Choroid plexus epithelial cell (primary cell): Measurements from ENCODE around the gene PDE2A.

ENCODE experiments used
- DNase-seq: peaks from one replicate; pipeline ENCODE4 v3.0.0-alpha.2; 2010; ENCODE audit warnings: low read depth
- H3K4me3 ChIP-seq: 2 replicates; pipeline ENCODE4 v1.5.1; 2011; ENCODE audit warnings: low read depth, mild to moderate bottlenecking, control low read depth, low read length, moderate library complexity
- TF ChIP-seq, protein P1 (sequence below): conservative IDR thresholded peaks from 2 replicates; pipeline ENCODE4 v1.5.1; 2011; ENCODE audit warnings: low read depth, mild to moderate bottlenecking, control low read depth, inconsistent platforms, low read length, moderate library complexity

The PDE2A gene

DNA sequence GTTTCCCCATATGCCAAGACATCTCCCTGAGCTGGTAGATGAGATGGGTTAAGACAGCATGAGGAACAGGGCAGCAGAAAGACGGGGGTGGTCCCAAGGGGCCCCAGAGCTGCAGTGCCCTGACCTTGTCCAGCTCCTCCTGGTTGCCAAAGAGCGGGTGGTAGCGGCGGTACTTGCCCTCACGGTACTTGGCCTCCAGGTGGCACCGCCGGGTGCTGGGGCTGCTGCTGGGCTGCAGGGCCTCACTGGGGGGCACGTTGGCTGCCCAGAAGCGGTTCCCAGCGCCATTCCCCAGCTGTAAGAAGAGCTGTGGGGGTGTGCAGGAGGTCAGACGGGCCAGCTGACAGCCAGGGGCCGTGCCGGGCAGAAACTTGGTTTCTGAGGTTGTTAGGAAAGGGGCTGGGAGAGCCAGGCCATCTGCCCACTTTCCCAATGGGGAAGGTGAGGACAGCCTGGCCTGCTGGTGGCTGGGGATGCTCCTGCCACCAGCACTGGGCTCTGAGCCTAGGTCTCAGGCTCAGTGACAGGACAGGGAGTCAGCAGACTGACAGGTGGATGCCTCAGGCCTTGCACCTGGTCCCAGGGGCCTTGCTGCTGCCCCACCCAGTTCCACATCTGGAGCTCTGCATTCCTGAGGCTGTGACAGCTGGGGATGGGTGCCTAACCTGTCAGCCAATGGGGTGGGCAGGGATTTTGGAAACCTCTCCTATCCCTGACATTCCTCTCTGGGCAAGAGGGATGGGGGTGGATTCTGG, 30.0 kb upstream of the PDE2A start:
- TF ChIP-seq, protein P1, sequence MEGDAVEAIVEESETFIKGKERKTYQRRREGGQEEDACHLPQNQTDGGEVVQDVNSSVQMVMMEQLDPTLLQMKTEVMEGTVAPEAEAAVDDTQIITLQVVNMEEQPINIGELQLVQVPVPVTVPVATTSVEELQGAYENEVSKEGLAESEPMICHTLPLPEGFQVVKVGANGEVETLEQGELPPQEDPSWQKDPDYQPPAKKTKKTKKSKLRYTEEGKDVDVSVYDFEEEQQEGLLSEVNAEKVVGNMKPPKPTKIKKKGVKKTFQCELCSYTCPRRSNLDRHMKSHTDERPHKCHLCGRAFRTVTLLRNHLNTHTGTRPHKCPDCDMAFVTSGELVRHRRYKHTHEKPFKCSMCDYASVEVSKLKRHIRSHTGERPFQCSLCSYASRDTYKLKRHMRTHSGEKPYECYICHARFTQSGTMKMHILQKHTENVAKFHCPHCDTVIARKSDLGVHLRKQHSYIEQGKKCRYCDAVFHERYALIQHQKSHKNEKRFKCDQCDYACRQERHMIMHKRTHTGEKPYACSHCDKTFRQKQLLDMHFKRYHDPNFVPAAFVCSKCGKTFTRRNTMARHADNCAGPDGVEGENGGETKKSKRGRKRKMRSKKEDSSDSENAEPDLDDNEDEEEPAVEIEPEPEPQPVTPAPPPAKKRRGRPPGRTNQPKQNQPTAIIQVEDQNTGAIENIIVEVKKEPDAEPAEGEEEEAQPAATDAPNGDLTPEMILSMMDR, result peak; percentile 31
- DNase-seq, result no peak
- no peak overlapping the region for H3K4me3 ChIP-seq

DNA sequence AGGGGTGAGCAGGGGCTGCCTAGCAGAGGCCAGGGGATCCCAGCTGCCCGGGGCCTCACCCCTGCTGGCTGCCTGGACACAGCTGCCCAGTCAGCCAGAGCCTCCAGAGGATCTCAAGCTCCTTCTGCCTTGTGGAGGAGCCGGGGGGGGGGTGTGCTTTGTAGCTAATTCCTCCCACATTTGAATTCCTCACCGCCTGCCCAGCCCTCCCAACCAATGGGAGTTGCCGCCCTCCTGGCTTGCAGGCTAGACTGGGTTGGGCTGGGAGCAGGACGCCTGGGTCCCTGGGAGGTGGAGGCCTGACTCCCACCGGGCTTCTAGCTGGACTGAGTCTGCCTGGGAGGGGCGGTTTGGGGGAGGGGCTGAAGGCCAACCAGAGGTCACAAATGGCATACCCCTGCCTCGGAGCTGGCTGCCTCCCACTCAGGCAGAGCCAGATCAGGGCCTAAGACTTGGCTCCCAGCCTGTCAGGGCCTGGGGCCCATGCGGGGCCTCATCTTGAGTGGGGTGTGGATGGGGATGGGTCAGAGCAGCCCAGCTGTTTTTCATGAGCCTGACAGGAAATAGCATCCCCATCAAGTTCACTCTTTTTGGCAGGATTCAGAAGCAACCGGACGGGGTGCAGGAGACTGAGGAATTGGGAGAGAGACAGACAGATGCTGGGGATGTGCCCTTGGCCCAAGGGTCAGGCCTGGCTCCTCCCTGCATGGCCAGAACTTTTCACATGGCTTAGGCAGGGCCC, 29.2 kb upstream of the PDE2A start:
- TF ChIP-seq, protein P1, result no peak
- peak; percentile 88 for DNase-seq
- H3K4me3 ChIP-seq, result peak overlapping the region; percentile 14

DNA sequence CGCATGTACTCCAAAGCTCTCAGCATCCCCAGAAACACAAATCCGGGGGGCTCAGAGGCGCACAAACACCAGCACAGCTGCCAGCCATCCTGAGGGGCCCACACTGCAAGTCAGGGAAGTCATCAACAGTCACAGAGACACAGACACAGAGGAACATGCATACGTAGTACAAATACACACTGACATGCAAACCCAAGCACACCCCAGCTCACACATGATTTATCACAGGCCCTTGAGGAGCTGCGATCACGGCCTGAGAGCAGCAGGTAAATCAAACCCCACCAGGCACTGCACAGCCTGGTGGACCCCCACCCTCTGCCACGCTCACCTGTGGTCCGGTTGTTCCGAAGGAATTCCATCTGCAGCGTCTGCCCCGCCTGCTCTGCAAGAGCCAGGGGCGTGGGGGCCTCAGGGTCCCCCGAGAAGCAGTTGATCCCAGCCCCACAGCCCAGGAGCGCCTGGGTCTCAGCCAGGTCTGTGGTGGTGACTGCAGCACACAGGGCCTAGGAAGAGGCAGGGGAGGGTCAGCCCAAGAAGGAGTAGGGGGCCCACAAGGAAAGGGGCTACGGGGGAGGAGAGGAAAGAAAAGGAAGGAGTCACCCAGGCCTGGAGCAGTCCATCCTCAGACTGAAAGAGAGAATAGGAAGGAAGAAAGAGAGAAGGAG, 28.5 kb upstream of the PDE2A start:
- TF ChIP-seq, protein P1, result no peak
- DNase-seq, result no peak
- peak overlapping the region; percentile 14 for H3K4me3 ChIP-seq

DNA sequence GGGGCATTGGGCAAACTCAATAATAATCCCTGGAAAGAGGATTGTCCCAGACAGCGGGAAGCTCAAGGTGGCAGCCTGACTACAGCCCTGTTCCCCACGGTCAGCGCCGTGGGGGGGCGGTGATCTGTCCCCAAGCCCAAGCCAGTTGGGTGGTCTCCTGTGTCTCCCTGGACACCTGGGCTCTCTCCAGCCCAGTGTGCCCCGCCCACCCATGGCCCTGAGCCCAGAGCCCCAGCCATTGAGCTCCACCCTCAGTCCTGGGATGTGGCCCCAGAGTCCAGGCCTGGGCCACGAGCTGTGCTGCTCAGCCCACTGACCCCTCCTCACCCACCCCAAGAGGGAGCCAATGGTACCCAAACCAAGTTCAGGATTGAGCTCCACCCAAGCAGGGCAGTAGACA, 27.9 kb upstream of the PDE2A start:
- no peak overlapping the region for H3K4me3 ChIP-seq
- TF ChIP-seq, protein P1, result no peak
- DNase-seq, result no peak

DNA sequence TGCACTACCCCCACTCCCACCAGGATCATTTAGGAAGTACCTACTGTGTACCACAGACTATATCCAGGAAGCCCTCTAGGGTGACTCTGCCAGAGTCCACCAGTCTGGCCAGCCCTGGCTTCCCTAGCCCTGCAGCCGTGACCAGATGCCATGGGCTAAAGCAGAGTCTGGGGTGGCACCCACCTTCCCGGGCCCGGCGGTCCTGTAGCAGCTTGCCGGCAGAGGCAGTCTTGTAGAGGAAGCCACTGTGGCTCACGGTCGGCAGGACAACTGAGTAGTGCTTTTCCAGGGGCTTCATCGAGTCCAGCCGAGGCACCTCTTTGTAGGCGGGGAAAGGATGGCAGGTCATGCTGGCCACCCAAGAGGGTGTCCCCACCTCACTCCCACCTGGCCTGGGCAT, 27.2 kb upstream of the PDE2A start:
- DNase-seq, result no peak
- no peak overlapping the region for H3K4me3 ChIP-seq
- TF ChIP-seq, protein P1, result no peak

DNA sequence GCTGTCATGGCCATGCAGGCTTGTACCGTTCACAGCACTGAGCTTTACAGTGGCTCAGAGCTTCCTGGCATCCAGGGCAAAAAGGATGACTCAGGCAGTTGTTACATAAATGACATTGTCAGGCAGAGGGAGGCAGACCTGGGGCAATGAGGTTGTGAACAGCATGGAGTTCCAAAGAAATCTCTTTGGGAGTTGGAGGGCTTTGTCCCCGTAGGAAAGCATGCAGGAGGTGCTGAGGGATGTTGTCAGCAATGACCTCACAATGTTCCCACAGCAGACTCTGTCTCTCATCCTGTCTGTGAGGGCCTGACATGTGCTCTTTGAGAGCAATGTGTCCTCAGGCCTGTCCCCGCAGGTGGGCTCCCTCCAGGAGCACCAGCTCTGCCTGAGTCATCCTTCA, 25.9 kb upstream of the PDE2A start:
- peak; percentile 38 for DNase-seq

More for the DNA sequence above, 25.9 kb upstream of the PDE2A start:
- H3K4me3 ChIP-seq, result no peak overlapping the region
- TF ChIP-seq, protein P1, result no peak
